Left cardiac atrium (tissue), 4 donors: ENCODE data around the gene TTC28. TPM values are rescaled to one million over a fixed set of nuclear protein-coding genes. Genes with fewer than 3 reads are reported as not detected.

ENCODE experiments used
- ATAC-seq, 2 donors: fragments of 200-7000 bp; cut with Tn5 transposase; one replicate each; pipeline ENCODE4 v1.9.1; 2020; ENCODE audit warnings: mild to moderate bottlenecking in 2 of 2, moderate library complexity in 2 of 2
- DNase-seq: peaks from one replicate; pipeline ENCODE4 v3.0.0-alpha.2; 2020
- intact Hi-C, 2 donors: fragments of 100-400 bp; cut with DNase I; formaldehyde crosslinking; loops; one replicate each; pipeline versions ENCODE4 v1.14.1 to v1.15.1; 2022 to 2023
- total RNA-seq, 2 donors: library from RNA; stranded (reverse); fragmentation: NEBNext Ultra II Directional; extraction: Animal tissue kit (Norgen Biotek cat#: 25700); gene quantifications; one replicate each; pipeline ENCODE4 v1.2.1, GENCODE V29; 2021
- donor health status: DM: no; HTN: yes; CAD: no.
- donor health status: DM: no; HTN: yes; CAD: no; lungs with severe emphysema.
- donor health status: DM: yes; HTN: yes; CAD: no.
- donor health status: Dilated cardiomyopathy.

Gene TTC28
- total RNA-seq, 2 donors from 2014 or later = 15.0 to 18.2 TPM

- ATAC-seq (no peak), DNase-seq (no peak)
- intact Hi-C loops = no loop called here
These were observed 704.1 kb downstream of the TTC28 start for GRCh38 chr22:27975381-27976013.

GRCh38 chr22:27973846-27974245 is 705.8 kb downstream of the TTC28 start:
- intact Hi-C loops = no loop called here
- no peak for ATAC-seq
- DNase-seq = no peak

- ATAC-seq (peak in 1 of 2 donors; percentile 22), DNase-seq (no peak)
- intact Hi-C loops = no loop called here
These were observed 706.6 kb downstream of the TTC28 start for GRCh38 chr22:27972732-27973698.

GRCh38 chr22:27971926-27972325 is 707.7 kb downstream of the TTC28 start:
- intact Hi-C loops = no loop called here
- no peak for DNase-seq
- no peak for ATAC-seq

- intact Hi-C loops = no loop called here
- no peak for ATAC-seq
- DNase-seq = no peak
These were observed 708.9 kb downstream of the TTC28 start for GRCh38 chr22:27970596-27971220.

GRCh38 chr22:27966168-27967064 is 713.2 kb downstream of the TTC28 start:
- no peak for DNase-seq
- intact Hi-C loops = no loop called here
- ATAC-seq = no peak

- ATAC-seq (peak in 1 of 2 donors; percentile 73), DNase-seq (no peak)
These were observed 717.2 kb downstream of the TTC28 start for GRCh38 chr22:27962268-27963044.

GRCh38 chr22:27961680-27962079 is 718.0 kb downstream of the TTC28 start:
- intact Hi-C loops = no loop called here
- ATAC-seq (no peak), DNase-seq (no peak)

More at GRCh38 chr22:27962268-27963044, 717.2 kb downstream of the TTC28 start:
- intact Hi-C loops = no loop called here

GRCh38 chr22:27961182-27961581 is 718.5 kb downstream of the TTC28 start:
- ATAC-seq (no peak), DNase-seq (no peak)
- intact Hi-C loops = no loop called here

- ATAC-seq = no peak
- intact Hi-C loops = no loop called here
- DNase-seq = no peak
These were observed 720.1 kb downstream of the TTC28 start for GRCh38 chr22:27959335-27960090.

- ATAC-seq (peak in 1 of 2 donors; percentile 35), DNase-seq (no peak)
- intact Hi-C loops = no loop called here
These were observed 726.9 kb downstream of the TTC28 start for GRCh38 chr22:27952779-27953178.

- ATAC-seq (peak in 1 of 2 donors; percentile 49), DNase-seq (no peak)
These were observed 727.5 kb downstream of the TTC28 start for GRCh38 chr22:27952091-27952490.

GRCh38 chr22:27949421-27949820 is 730.2 kb downstream of the TTC28 start:
- DNase-seq (no peak), ATAC-seq (no peak)
- intact Hi-C loops = no loop called here

More at GRCh38 chr22:27952091-27952490, 727.5 kb downstream of the TTC28 start:
- intact Hi-C loops = no loop called here

GRCh38 chr22:27948569-27948968 is 731.1 kb downstream of the TTC28 start:
- no peak for DNase-seq
- ATAC-seq = no peak
- intact Hi-C loops = no loop called here

GRCh38 chr22:27947448-27947847 is 732.2 kb downstream of the TTC28 start:
- DNase-seq = no peak
- intact Hi-C loops = no loop called here
- no peak for ATAC-seq

GRCh38 chr22:27941143-27941542 is 738.5 kb downstream of the TTC28 start:
- ATAC-seq (no peak), DNase-seq (no peak)
- intact Hi-C loops = no loop called here

- no peak for ATAC-seq
- intact Hi-C loops = loop anchor here in 1 of 2 donors (10.0 kb wide), 1 partner anchor 53 kb away; no protein-coding TSS in a partner anchor
- DNase-seq = no peak
These were observed 742.2 kb downstream of the TTC28 start for GRCh38 chr22:27937453-27937852.
